ENCODE results near the gene QTRT2. TPM values are rescaled to one million over a fixed set of nuclear protein-coding genes. Genes with fewer than 3 reads are reported as not detected.

Gene QTRT2
- total RNA-seq, 1 experiment from 2014 or later, result 47.7 TPM

DNA sequence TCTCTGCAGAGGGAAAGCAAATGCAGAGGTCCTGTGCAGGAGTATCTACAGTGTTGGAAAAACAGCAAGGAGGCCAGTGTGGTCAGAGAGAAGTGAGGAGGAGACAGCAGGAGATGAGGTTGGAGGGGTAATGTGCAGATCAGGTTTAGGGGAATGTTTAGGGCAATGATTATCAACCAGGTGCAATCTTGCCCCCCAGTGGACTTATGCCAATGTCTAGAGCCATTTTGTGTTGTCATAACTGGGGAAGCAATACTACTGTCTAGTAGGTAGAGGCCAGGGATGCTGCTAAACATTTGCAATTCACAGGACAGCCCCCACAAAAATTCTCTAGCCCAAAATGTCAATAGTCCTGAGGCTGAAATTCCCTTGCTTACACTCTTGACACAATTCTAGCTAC lies 13.3 kb upstream of the QTRT2 start:
- Histone ChIP-seq H3K36me3 (ENCODE audit: control insufficient read depth in 1 of 2, insufficient read depth in 2 of 2, low read length in 2 of 2) (no peaks in the 10 kb centered on the region), H3K4me2 (ENCODE audit: low read length) (no peak overlapping the region), H3K27ac (ENCODE audit: low read depth, low read length) (no peak overlapping the region), H3K9me3 (ENCODE audit: control insufficient read depth in 1 of 2, insufficient read depth in 1 of 2, low read depth in 1 of 2, low read length in 2 of 2) (no peaks in the 10 kb centered on the region), H2AFZ (ENCODE audit: low read depth, low read length, poor library complexity, severe bottlenecking) (no peak overlapping the region), H3K79me2 (ENCODE audit: insufficient read depth, low read length) (no peaks in the 10 kb centered on the region), H3K9me2 (ENCODE audit: insufficient read depth) (no peaks in the 10 kb centered on the region), H3K9ac (ENCODE audit: low read length) (no peak overlapping the region), H3K27me3 (ENCODE audit: insufficient read depth, low read length) (no peaks in the 10 kb centered on the region), H3K4me3 (replicated peaks in 1 of 2; ENCODE audit: low read depth in 1 of 2, low read length in 2 of 2) (no peak overlapping the region), H4K20me1 (ENCODE audit: insufficient read depth) (no peaks in the 10 kb centered on the region), H3K4me1 (ENCODE audit: control insufficient read depth in 1 of 2, insufficient read depth in 2 of 2, low read length in 2 of 2) (no peaks in the 10 kb centered on the region)
- ATAC-seq (no peak), DNase-seq (ENCODE audit: low read depth, low spot score) (no peak)
- TF ChIP-seq FOSL1 (IDR thresholded peaks at IDR 0.05; ENCODE audit: low read depth), result no peak
- TF ChIP-seq JUND (IDR thresholded peaks at IDR 0.05), result no peak
- no peak for TF ChIP-seq RAD21 (IDR thresholded peaks at IDR 0.05; ENCODE audit: low read depth)
- TF ChIP-seq MAX (IDR thresholded peaks at IDR 0.05), result no peak
- TF ChIP-seq CBX3 (IDR thresholded peaks at IDR 0.05; ENCODE audit: low read depth), result no peak
- no peak for TF ChIP-seq POLR2AphosphoS5 (IDR thresholded peaks at IDR 0.05; ENCODE audit: low read depth, low read length)
- TF ChIP-seq ELF1 (IDR thresholded peaks at IDR 0.05; ENCODE audit: borderline replicate concordance, low read depth), result no peak
- no peak for TF ChIP-seq ATF3 (IDR thresholded peaks at IDR 0.05)
- no peak for TF ChIP-seq TCF7L2 (IDR thresholded peaks at IDR 0.05; ENCODE audit: borderline replicate concordance, extremely low read depth, insufficient read depth, insufficient read length)
- no peak for TF ChIP-seq YY1 (IDR thresholded peaks at IDR 0.05; ENCODE audit: extremely low read depth, insufficient replicate concordance, low read depth, low read length)
- no peak for TF ChIP-seq REST (IDR thresholded peaks at IDR 0.05; ENCODE audit: low read depth)
- TF ChIP-seq, protein P1, sequence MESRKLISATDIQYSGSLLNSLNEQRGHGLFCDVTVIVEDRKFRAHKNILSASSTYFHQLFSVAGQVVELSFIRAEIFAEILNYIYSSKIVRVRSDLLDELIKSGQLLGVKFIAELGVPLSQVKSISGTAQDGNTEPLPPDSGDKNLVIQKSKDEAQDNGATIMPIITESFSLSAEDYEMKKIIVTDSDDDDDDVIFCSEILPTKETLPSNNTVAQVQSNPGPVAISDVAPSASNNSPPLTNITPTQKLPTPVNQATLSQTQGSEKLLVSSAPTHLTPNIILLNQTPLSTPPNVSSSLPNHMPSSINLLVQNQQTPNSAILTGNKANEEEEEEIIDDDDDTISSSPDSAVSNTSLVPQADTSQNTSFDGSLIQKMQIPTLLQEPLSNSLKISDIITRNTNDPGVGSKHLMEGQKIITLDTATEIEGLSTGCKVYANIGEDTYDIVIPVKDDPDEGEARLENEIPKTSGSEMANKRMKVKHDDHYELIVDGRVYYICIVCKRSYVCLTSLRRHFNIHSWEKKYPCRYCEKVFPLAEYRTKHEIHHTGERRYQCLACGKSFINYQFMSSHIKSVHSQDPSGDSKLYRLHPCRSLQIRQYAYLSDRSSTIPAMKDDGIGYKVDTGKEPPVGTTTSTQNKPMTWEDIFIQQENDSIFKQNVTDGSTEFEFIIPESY (IDR thresholded peaks at IDR 0.05; ENCODE audit: extremely low read depth, insufficient replicate concordance, low read length), result no peak
- TF ChIP-seq EZH2 (IDR thresholded peaks at IDR 0.05), result no peak
- no peak for TF ChIP-seq ZFX (IDR thresholded peaks at IDR 0.05)
- no peak for TF ChIP-seq EZH2phosphoT487 (IDR thresholded peaks at IDR 0.05; ENCODE audit: borderline replicate concordance)
- TF ChIP-seq SP1 (IDR thresholded peaks at IDR 0.05; ENCODE audit: low read depth), result no peak
- BruUV-seq (replicated peaks), result no TSS peak
- ChIA-PET RAD21 (ENCODE audit: low non-redundant PET in 1 of 2, low total read pairs in 2 of 2, uncharacterized antibody in 2 of 2, unreplicated experiment in 2 of 2) (no interaction called here), CTCF (no interaction called here), POLR2A (no interaction called here)
- intact Hi-C loops (cut with micrococcal nuclease), result no loop called here
